HL-60 (cell line): ENCODE measurements around the gene KRTAP10-11.

Experiments
- DNase-seq, 2 experiments: peaks; one replicate each; pipeline ENCODE4 v3.0.0-alpha.2; 2010 to 2020; ENCODE audit warnings: low read depth in 1 of 2, low spot score in 1 of 2
- H3K27ac ChIP-seq: fragments of 250-450 bp; sonication (Bioruptor Pico); replicated peaks from 2 replicates; pipeline ENCODE4 v1.5.1; 2020; ENCODE audit warnings: mild to moderate bottlenecking, moderate library complexity
- H3K27me3 ChIP-seq: fragments of 250-450 bp; sonication (Bioruptor Pico); 2 replicates; pipeline ENCODE4 v1.5.1; 2021; ENCODE audit warnings: mild to moderate bottlenecking, moderate library complexity; ENCODE audit not compliant: insufficient read depth, poor library complexity, severe bottlenecking
- H3K4me3 ChIP-seq: replicated peaks from 2 replicates; pipeline ENCODE4 v1.5.1; 2011; ENCODE audit warnings: mild to moderate bottlenecking, control low read depth, low read length; ENCODE audit not compliant: insufficient read depth
- CTCF ChIP-seq: IDR thresholded peaks from one replicate; pipeline ENCODE4 v1.5.1; 2011; ENCODE audit warnings: low read length, control low read depth, inconsistent platforms; ENCODE audit not compliant: insufficient read depth
- GABPA ChIP-seq: IDR thresholded peaks from 2 replicates; pipeline ENCODE4 v1.6.1; 2012; ENCODE audit warnings: low read depth
- POLR2AphosphoS5 ChIP-seq: IDR thresholded peaks from 2 replicates; pipeline ENCODE4 v1.6.1; 2012; ENCODE audit warnings: low read depth
- REST ChIP-seq: IDR thresholded peaks from 2 replicates; pipeline ENCODE4 v1.6.1; 2012; ENCODE audit warnings: low read depth; ENCODE audit not compliant: insufficient replicate concordance
- SPI1 ChIP-seq: IDR thresholded peaks from 2 replicates; pipeline ENCODE4 v1.6.1; 2012; ENCODE audit warnings: low read depth, mild to moderate bottlenecking, borderline replicate concordance

KRTAP10-11 gene

GRCh38 chr21:44601596-44602462 is 44.4 kb upstream of the KRTAP10-11 start:
- Histone ChIP-seq H3K4me3 (no peak overlapping the region), H3K27me3 (peaks cover 2% of the 10 kb centered on the region), H3K27ac (no peak overlapping the region)
- TF ChIP-seq GABPA (no peak), SPI1 (no peak), CTCF (no peak), REST (no peak), POLR2AphosphoS5 (no peak)
- no peak for DNase-seq

GRCh38 chr21:44602463-44602850 is 43.8 kb upstream of the KRTAP10-11 start:
- DNase-seq: no peak
- no peak for TF ChIP-seq GABPA
- TF ChIP-seq SPI1: no peak
- TF ChIP-seq REST: no peak
- TF ChIP-seq CTCF: no peak
- TF ChIP-seq POLR2AphosphoS5: no peak
- peaks cover 2% of the 10 kb centered on the region for H3K27me3 ChIP-seq
- no peak overlapping the region for H3K4me3 ChIP-seq
- no peak overlapping the region for H3K27ac ChIP-seq

DNA sequence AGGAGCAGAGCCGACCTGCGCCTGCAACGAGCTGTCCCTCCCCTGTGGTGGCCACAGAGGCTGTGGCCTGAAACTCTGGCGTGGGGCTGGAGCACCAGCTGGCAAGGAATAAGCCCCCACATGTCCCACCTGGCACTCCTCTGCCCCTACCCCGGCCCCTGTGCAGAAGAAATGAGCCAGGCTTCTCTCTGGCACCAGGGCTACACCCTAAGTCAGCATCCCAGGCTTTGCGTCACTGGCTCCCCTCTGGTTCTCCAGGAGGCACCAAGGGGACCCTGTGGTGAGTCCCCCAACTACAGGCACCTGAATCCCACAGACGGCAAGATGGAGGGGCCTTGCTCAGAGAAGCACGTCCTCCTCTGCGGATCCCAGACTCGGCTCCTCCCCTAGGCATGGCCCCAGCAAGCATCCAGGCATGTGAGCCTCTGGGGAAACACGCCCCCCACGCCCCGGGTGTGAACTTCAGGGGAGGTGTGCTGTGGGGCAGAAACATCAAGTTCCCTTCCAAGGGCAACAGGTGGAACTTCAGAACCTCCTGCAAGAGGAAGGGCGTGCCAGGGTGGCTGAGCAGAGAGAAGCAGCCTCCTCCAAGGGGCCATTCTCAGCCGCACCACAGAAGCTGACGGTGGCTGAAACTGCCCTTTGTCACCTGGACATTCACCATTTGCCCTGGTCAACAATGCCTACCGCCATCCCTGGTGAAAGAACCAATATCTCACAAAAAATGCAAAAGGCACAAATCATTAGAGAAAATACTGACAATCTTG is 42.9 kb upstream of the KRTAP10-11 start:
- TF ChIP-seq CTCF (no peak), GABPA (no peak), SPI1 (no peak), REST (no peak), POLR2AphosphoS5 (no peak)
- no peak for DNase-seq
- Histone ChIP-seq H3K27ac (no peak overlapping the region), H3K4me3 (no peak overlapping the region), H3K27me3 (peaks cover 2% of the 10 kb centered on the region)
